ENCODE data around the gene SNAPC4.
A peak's percentile ranks its signal among the peaks of the same experiment; 100 is the strongest.
"Not testable (repeated sequence)": the region's sequence is repeated elsewhere in the genome, so short reads cannot be mapped to it uniquely, and the experiment has no call there.

SNAPC4 gene

DNA sequence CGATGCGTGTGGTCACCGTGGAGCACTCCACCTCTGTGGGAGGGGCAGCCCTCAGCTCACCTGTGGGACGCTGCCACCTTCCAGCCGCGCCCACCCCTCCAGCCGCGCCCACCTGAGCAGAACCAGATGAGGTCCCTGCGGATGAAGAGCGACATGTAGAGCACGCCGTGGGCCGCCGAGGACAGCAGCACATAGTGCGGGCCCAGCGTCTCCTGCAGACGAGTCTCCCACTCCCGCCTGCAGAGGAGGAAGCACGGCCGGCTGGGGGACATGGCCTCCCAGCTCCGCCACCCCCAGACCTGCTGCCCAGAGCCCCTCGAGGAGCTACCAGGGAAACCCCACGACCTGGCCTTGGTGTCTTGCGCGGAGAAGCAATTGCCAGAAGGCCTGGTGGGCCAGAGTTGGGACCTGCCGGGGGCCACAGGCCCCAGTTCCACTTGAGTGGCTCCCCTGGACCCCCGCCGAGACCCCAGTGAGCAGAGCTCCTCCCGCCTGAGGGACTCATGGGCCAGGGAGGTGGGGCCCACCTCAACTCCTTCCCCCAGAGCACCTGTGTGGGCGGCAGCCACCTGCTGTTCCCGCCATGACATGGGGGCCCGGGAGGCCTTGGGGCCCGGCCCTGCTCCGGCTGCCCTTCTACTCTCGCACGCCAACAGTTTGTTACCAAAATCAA lies 33.2 kb upstream of the SNAPC4 start:
- no peak for DNase-seq

DNA sequence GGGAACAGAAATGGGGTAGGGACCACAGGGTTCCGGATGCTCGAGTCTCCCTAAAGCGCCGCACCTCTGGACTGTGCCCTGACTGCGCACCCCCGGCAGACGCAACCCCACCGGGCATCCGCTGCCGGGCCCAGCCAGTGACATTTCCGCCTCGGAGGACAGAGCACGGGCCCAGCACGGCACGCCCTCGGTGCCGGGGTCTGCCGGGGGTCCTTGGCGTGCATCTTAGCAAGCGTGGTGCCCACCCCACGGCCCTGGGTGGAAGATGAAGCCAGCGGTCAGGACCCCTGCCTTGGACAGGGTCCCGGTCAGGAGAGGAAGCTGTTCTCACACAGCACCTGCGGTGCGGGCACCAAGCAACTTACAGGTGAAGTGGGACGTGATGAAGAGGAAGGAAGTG lies 32.6 kb upstream of the SNAPC4 start:
- DNase-seq, result no peak

DNA sequence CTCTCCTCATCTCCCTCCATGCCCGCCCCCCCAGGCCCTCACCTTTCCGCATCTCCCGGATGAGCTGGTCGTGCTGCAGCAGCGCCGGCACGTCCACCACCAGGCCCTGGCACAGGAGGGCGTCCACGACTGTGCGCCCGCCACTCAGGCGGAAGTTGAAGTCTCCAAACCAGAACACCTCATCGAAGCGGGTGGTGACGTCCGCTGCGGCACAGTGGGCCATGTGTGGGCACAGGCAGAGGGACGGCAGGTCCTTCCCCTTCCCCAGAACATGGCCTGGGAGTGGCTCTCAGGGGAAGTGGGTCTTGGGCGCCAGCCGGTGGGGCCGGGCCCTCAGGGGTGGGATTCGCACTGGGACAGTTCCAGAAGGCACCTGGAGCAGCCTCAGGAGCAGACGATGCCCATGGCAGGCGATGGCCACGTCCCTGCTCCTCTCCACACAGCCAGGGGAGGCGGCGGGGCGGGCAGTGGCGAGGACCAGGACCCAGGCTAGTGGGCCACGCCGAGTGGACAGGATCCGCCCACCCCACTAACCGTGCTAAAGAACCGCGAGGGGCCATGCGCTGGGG lies 31.9 kb upstream of the SNAPC4 start:
- DNase-seq, result no peak

DNA sequence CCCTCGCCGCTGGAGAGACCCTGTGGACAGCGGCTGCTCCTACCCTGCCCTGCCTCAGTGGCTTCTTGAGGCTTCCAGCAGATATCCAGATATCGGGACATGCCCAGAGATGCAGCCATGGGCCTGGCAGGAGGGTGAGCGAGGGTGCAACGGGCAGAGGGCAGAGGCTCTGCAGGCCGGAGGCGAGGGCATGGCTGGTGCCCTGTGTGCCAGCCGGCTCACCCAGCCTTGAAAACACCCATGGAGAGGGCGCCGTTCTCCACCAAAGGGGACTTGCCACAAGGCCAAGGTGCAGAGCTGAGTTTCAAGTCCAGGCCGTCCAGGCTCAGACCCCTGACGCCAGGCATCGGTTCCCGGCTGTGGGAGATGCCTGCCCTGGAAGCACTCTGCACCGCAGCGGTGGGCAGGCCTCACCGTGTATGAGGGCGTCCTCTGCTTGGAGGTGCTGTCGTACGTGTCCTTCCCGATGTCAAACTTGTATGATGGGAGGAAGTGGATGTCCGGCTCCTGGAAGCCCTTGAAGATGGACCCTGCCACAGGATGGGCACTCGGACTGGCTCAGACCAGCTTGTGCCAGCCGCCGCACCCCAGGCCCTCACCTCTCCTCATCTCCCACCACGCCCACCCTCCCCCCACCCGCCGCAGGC lies 30.7 kb upstream of the SNAPC4 start:
- DNase-seq, result no peak

DNA sequence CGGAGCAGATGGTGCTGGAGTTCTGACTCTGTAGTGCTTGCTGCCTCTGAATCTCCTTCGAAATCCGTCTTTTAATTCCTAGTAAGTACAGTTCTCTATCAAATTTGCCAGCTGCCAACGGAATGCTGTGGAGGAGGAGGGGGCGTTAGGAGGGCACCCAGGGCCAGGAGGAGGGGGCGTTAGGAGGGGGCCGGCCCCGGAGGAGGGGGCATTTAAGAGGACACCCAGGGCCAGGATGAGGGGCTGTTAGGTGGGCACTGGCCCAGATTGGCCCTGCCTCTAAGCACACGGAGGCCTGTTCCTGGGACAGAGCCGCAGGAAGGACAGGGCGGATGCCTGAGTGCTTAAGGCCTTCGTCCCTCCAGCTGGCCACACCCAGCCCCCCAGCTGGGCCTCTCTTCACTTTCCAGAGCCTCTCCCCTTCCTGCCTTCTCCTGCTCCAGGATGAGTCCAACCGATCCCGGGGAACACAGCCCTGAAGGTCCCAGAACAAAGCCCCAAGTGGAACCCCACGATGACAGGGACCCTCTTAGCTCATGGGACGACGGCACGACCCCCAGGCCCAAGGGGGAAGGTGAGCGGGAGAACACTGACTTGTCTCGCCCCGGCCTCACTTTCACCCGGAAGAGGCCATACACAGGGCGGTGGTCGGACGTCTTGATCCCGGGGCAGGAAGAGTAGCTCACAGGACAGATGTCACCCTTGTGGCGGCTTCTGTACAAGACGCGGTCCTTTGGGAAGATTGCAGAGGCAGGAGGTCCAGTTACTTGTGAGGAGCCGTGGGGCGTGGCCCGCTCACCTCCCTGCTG lies 29.9 kb upstream of the SNAPC4 start:
- no peak for DNase-seq

DNA sequence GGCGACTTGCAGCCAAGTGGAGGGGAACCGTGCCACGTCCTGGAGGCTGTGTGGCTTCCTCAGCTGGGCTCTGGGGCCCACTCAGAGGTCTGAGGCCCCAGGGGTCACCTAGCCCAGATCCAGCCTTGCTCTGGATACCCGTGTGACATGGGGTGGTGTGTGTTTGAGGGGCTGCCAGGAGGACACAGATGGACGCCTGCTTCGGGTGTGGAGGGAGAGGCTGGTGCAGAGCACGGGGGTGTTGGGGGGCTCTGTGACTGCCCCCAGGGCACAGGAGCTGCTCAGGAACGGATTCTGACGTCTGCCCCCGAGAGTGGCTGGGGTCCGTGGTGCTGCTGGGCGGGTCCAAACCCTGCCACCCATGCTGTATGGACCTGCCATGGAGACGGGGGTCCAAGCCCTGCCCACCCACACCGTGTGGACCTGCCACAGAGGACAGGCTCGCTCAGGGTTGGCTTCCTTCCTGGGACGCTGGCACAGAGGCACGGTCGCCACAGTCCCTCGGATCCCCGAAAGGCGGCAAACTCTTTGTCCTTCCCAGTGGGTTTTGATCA lies 29.2 kb upstream of the SNAPC4 start:
- DNase-seq, result no peak

DNA sequence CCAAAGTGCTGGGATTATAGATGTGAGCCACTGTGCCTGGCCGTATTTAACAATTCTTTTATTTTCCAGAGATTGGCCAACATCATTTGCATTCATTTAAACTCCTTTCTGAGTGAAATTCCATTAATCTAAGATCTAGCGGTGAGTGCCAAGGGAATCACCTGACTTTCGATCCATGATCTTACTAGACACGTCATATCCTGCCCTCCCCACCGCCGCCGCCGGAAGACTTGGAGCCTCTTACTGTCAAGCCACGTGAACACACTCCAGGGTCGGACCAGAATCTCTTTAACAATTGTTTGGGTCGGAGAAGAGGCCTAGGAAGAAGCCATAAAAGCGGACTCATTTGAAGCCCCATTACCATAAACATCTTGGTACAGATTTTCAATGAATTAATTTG lies 26.8 kb upstream of the SNAPC4 start:
- DNase-seq, result no peak

DNA sequence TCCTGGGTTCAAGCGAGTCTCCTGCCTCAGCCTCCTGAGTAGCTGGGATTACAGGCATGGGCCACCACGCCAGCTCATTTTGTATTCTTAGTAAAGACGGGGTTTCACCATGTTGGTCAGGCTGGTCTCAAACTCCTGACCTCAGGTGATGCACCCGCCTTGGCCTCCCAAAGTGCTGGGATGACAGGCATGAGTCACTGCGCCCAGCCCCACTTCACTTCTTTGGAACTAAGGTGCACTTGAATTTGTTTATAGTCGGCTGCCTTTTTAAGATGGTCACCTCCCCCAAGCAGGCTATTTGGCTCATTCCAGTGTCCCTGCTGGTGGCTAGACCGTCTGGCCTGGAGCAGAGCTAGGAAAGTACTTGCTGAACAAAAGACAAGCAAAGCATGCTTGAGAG lies 25.4 kb upstream of the SNAPC4 start:
- not testable (repeated sequence) for DNase-seq

DNA sequence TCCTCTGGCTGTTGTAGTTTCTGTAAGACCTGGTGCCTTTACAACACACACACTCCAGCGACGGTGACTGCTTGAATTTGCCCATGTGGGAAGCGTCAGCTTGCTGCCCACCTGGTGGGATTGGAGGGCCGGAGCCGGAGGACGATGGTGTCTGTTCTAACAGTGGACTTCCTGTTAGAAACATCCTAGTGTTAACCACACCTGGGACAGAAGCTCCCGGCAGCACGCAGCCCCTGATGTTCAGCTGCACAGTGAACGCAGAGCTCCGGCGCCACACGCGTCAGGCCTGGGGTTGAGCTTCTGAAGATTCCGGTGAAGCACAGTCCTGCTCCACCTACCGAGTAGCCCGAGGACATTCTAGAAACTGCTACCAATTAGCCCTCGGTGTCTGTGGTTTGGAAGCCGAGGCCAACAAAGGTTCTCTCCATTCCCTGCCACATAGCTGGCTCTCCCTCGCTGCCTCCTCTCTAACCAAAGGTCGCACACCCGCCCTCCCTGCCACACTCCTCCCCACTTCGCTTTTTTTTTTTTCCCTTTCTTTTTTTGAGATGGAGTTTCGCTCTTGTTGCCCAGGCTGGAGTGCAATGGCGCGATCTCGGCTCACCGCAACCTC lies 24.9 kb upstream of the SNAPC4 start:
- DNase-seq, result no peak

DNA sequence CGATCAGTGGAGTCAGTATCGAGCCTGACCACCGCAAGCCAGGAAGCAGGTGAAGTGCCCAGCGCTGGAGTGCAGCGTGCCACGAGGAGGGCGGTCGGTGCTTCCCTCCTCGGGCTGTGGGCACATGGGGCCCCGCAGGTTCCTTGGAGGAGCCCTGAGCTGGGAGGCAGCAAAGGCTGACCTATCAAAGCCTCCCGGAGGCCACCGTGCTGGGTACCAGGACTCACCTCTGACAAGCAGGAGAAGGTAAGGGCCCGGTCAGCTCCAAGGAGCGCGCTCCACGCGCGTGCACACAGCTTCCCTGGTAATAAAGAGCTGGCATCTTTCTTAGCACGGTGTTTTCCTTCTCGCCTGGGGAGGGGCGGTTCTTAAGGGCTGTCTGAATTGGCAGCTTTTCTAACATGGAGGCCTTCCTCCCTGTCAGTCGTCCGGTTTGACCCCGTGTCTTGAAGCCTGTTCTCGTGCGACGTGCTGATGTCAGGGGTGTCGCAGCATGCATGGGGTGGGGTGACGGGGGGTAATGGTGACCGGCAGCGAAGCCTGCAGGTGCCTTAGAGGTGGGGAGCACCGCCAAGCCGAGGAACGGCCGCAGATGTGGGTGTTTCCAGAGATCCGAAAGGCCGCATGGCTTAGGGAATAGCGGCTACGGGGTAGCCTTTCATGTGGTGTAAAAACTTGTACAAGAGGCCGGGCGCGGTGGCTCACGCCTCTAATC lies 23.6 kb upstream of the SNAPC4 start:
- no peak for DNase-seq

DNA sequence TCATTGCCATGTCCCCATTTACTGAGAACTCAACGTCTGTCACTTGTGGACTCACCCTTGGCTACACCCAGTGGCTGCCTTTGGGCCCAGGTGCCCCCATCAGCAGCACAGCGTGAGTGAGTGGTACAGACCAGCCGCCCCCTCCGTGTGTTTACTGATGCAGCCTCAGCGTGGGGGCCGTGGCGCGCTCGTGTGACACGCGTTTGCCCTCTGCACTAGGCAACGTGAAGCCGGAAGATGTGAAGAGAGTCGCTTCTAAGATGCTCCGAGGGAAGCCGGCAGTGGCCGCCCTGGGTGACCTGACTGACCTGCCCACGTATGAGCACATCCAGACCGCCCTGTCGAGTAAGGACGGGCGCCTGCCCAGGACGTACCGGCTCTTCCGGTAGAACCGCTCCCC lies 22.9 kb upstream of the SNAPC4 start:
- DNase-seq, result no peak

DNA sequence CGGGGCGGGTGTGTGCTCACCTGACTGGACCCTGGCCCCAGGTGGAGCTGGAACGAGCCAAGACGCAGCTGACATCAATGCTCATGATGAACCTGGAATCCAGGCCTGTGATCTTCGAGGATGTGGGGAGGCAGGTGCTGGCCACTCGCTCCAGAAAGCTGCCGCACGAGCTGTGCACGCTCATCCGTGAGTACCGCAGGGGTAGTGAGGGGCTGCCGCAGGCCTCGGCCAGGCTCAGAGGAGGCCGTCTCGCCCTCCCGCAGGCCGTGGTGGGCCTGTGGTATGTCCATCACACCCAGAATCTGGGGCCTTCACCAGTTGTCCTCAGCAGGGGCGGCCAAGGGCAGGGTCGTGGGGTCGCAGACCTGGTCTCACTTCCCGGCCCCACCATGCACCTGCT lies 21.8 kb upstream of the SNAPC4 start:
- DNase-seq, result no peak

DNA sequence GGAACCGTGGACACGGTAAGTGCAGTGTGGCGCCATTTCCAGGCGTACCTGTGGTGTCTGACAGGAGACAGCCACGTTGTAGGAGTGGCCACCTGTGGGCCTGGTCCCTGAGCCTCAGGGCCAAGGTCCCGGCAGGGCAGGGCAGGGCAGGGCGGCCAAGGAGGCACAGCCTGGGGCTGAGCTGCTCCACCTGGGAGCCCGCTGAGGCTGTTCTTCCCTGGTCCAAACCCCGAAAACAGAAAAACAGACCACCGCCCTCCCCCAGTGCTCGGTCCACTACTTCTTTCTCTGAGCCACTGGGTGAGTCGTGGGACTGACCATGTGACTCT lies 19.1 kb upstream of the SNAPC4 start:
- no peak for DNase-seq

DNA sequence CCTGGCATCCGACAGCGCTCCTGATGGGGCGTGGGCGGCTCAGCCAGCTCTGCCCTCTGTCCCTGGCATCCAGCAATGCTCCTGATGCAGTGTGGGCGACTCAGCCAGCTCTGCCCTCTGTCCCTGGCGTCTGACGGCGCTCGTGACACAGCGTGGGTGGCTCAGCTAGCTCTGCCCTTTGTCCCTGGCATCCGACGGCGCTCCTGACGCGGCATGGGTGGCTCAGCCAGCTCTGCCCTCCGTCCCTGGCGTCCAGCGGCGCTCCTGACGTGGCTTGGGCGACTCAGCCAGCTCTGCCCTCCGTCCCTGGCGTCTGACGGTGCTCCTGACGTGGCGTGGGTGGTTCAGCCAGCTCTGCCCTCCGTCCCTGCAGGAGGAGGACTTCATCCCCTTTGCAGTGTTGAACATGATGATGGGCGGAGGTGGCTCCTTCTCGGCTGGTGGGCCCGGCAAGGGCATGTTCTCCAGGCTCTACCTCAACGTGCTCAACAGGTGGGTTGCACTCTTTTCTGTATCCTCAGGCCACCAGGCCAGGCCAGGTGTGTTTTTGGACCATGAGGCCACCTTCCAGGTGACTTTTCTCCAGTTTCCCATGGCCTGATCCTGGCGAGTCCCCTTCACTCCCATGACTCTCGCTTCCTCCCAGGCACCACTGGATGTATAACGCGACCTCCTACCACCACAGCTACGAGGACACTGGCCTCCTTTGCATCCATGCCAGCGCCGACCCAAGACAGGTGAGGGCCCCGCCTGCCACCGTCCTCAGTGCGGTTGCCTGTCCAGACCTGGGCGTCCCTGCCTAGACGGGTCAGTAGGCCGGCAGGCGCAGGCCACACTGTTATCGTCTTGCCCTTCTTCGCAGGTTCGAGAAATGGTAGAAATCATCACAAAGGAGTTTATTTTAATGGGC lies 18.5 kb upstream of the SNAPC4 start:
- no peak for DNase-seq

DNA sequence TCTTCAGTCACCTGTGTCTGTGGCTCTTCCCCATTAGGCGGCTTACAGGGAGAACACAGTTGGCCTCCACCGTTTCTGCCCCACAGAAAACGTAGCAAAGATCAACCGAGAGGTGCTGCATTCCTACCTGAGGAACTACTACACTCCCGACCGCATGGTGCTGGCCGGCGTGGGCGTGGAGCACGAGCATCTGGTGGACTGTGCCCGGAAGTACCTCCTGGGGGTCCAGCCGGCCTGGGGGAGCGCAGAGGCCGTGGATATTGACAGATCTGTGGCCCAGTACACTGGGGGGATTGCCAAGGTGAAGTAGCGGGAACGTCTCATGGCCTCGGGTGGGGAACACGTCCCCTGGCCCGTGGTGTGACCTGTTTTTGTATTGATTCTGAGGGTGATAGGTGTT lies 16.9 kb upstream of the SNAPC4 start:
- no peak for DNase-seq

DNA sequence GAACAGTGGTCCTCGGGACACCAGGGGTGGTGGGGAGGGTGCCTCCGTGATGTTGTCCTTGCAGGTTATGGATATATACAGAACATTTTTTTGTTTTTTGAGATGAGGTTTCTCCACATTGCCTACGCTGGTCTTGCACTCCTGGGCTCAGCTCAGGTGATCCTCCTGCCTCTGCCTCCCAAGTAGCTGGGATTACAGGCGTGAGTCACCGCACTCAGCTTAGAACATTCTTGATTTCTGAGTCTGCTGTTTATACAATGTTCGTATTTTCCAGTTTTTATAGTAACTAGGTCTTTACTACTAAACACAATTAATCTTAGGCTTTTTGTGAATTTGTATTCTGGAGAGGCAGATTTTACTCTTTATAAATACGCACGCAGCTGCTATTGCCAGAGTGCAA lies 16.5 kb upstream of the SNAPC4 start:
- DNase-seq, result no peak

DNA sequence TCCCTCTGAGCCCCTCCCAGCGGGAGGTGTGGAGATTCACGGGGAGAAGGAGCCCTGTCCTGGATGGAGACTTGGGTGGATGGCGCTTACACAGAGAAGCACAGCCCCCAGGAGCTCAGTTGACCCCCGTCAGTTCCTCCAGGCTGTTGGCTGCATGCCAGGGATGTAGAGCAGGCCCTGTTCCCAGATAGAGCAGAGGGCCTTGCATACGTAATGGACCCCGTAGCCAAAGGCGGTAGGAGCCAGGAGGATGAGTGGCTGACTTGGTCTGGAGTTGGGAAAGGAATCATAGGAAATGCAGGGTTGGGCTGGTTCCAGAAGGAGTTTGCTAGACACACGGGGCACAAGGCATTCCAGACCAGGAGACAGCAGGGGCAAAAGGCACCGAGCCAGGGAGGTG lies 13.0 kb upstream of the SNAPC4 start:
- peak in 17 of 51 donors; percentile 4 to 44 (median 22) for DNase-seq

DNA sequence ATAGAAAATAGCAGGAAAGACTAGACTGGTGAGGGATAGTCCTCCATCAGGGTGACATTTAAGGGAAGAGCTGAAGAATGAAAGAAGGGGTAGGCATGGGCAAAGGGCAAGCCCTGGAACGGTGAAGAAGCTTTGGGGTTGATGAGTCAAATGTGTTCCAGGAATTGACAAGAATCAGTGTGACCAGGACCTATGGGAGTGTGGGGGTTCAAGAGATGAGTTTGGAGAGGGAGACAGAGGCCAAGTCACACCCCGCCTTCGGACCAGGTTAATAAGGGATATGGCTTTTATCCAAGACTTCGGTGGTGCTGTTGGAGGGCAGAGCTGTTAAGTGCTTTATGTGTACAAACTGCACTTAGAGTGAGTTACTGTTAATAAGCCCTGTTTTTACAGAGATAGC lies 11.4 kb upstream of the SNAPC4 start:
- no peak for DNase-seq

DNA sequence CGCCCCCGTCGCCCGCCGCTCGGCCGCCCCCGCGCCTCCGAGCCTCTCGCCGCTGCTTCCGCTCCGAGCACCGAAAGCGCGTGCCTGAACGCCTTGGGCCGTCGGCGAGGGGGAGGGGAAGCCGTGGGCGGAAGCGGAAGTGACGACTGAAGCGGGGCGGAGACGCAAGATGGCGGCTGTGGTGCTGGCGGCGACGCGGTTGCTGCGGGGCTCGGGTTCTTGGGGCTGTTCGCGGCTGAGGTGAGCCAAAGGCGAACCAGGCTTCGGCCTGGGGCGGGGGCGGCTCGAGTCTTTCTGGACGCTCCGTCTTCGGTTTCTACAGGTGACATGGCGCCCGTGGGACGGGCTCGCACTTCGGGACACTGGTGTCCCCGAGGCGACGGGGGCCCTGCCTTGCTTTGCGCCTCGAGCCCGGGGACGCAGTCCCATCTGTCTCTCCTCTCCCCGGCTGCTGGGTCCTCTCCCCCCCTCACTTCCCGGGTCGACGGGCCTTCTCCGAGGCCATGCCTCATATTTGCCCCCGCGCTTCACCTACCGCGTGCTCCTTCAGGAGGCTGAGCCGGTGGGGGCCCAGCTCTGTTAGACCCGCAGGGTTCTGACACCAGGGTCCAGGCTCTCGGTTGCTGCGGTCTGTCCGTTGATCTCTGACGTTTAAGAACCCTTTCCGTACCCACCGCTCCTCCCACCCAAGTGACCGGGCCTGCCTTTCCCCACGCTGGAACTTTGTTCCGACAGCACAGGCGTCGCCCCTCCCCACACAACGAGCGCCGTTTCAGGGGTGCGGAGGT lies 10.7 kb upstream of the SNAPC4 start, which contains the start of the genes ENTR1 and PMPCA:
ENTR1 (minus strand) TSS at position 115 of the 788 bp plus-strand sequence. CDS start 217 bp downstream, outside the sequence.
PMPCA (plus strand) TSS at position 159 of the 788 bp plus-strand sequence; CDS start at position 170, 11 bp downstream.
- peak; percentile 43 to 93 (median 81) for DNase-seq

All from hypothalamus (tissue), 51 donors.